H1 (cell line): ENCODE data around the gene ANK2. TPM values are rescaled to one million over a fixed set of nuclear protein-coding genes. Genes with fewer than 3 reads are reported as not detected.

Experiments used
- CTCF ChIA-PET: fragments of 300-600 bp; sonication (Branson Sonifier 250); formaldehyde crosslinking; loops from one replicate; lab custom pipeline; 2021; ENCODE audit not compliant: partially characterized antibody; lab: Charles Lee
- POLR2A ChIA-PET: fragments of 300-600 bp; sonication (Branson Sonifier 250); formaldehyde crosslinking; loops from one replicate; lab custom pipeline; 2021; ENCODE audit warnings: inconsistent platforms; ENCODE audit not compliant: partially characterized antibody; lab: Charles Lee
- DNase-seq, 2 experiments: peaks; one replicate each; pipeline versions ENCODE4 v3.0.0 to v3.0.0-alpha.2; 2010 to 2022; ENCODE audit warnings: low spot score in 2 of 2, low read depth in 1 of 2, mixed read lengths in 1 of 2
- FAIRE-seq: peaks from 2 replicates; lab custom pipeline; 2011; peaks lifted over from hg19 to GRCh38; lab: Jason Lieb, UNC
- H2AFZ ChIP-seq: 2 replicates; pipeline ENCODE4 v1.8.1; 2012; ENCODE audit warnings: low read length, inconsistent platforms
- H2AK5ac ChIP-seq: 2 replicates; pipeline ENCODE4 v1.6.1; 2013; ENCODE audit warnings: low read depth, low read length
- H2BK120ac ChIP-seq: replicated peaks from 2 replicates; pipeline ENCODE3; 2013; ENCODE audit warnings: low read depth, low read length, inconsistent platforms
- H2BK12ac ChIP-seq: 2 replicates; pipeline ENCODE4 v1.6.1; 2013; ENCODE audit warnings: low read depth, low read length
- H2BK15ac ChIP-seq: 2 replicates; pipeline ENCODE4 v1.6.1; 2013; ENCODE audit warnings: low read length
- H2BK20ac ChIP-seq: 2 replicates; pipeline ENCODE4 v1.6.1; 2013; ENCODE audit warnings: low read length
- H2BK5ac ChIP-seq: 2 replicates; pipeline ENCODE4 v1.6.1; 2013; ENCODE audit warnings: low read depth, low read length
- H3K14ac ChIP-seq: 2 replicates; pipeline ENCODE4 v1.6.1; 2013; ENCODE audit warnings: inconsistent platforms; ENCODE audit not compliant: insufficient read length
- H3K18ac ChIP-seq: 2 replicates; pipeline ENCODE4 v1.6.1; 2013; ENCODE audit warnings: low read length; ENCODE audit errors: extremely low read depth
- H3K23ac ChIP-seq: 2 replicates; pipeline ENCODE4 v1.6.1; 2013; ENCODE audit warnings: inconsistent platforms; ENCODE audit not compliant: insufficient read length
- H3K23me2 ChIP-seq: 2 replicates; pipeline ENCODE4 v1.6.1; 2013; ENCODE audit warnings: low read depth, low read length
- H3K27ac ChIP-seq: 2 replicates; pipeline ENCODE4 v1.6.1; 2011; ENCODE audit warnings: low read depth, low read length, inconsistent platforms
- H3K27me3 ChIP-seq, 4 experiments: replicated peaks in 1 of 4; 1 replicate in 1 of 4; 2 replicates in 3 of 4; pipeline versions ENCODE4 v1.6.1 to v1.8.1; 2011 to 2013; ENCODE audit warnings: low read length in 3 of 4, mild to moderate bottlenecking in 3 of 4, inconsistent platforms in 2 of 4, mixed read lengths in 2 of 4, moderate library complexity in 1 of 4; ENCODE audit not compliant: control insufficient read depth in 3 of 4, insufficient read depth in 3 of 4; ENCODE audit errors: extremely low read depth in 1 of 4
- H3K36me3 ChIP-seq, 4 experiments: 2 replicates each; pipeline versions ENCODE4 v1.6.1 to v1.8.1; 2011 to 2013; ENCODE audit warnings: mild to moderate bottlenecking in 4 of 4, low read length in 3 of 4, moderate library complexity in 2 of 4, control low read depth in 1 of 4, inconsistent platforms in 1 of 4; ENCODE audit not compliant: insufficient read depth in 4 of 4, control insufficient read depth in 2 of 4
- H3K4ac ChIP-seq: replicated peaks from 2 replicates; pipeline ENCODE3; 2013; ENCODE audit warnings: low read length, low read depth, mixed read lengths, inconsistent platforms; ENCODE audit not compliant: insufficient read length
- H3K4me1 ChIP-seq, 4 experiments: replicated peaks in 1 of 4; 1 replicate in 1 of 4; 2 replicates in 3 of 4; pipeline versions ENCODE4 v1.6.1 to v1.8.1; 2011 to 2013; ENCODE audit warnings: low read length in 3 of 4, inconsistent platforms in 2 of 4, mixed read lengths in 1 of 4; ENCODE audit not compliant: insufficient read depth in 4 of 4, control insufficient read depth in 3 of 4
- H3K4me2 ChIP-seq, 2 experiments: 2 replicates each; pipeline versions ENCODE4 v1.6.1 to v1.8.1; 2011 to 2013; ENCODE audit warnings: low read depth in 2 of 2, low read length in 2 of 2, control low read depth in 1 of 2, inconsistent platforms in 1 of 2, mild to moderate bottlenecking in 1 of 2; ENCODE audit not compliant: insufficient read depth in 1 of 2
- H3K4me3 ChIP-seq, 4 experiments: fragments of 200-600, 300-600 bp in 1 of 4; sonication (generic), shearing (Covaris generic), sonication (Bioruptor Twin) in 1 of 4; 2 replicates each; pipeline versions ENCODE4 v1.5.1 to v1.8.1; 2011 to 2016; ENCODE audit warnings: low read length in 4 of 4, low read depth in 3 of 4, control low read depth in 2 of 4, inconsistent platforms in 2 of 4, mild to moderate bottlenecking in 2 of 4, mixed read lengths in 1 of 4, moderate library complexity in 1 of 4; ENCODE audit not compliant: insufficient read depth in 2 of 4; ENCODE audit errors: extremely low read depth in 1 of 4
- H3K56ac ChIP-seq: replicated peaks from 2 replicates; pipeline ENCODE3; 2013; ENCODE audit warnings: low read depth, mild to moderate bottlenecking, mixed read lengths, low read length, inconsistent platforms; ENCODE audit not compliant: insufficient read length
- H3K79me1 ChIP-seq: 2 replicates; pipeline ENCODE4 v1.6.1; 2013; ENCODE audit warnings: low read depth, low read length, control low read depth
- H3K79me2 ChIP-seq, 2 experiments: 2 replicates each; pipeline versions ENCODE4 v1.6.1 to v1.8.1; 2012 to 2013; ENCODE audit warnings: low read length in 2 of 2, mild to moderate bottlenecking in 2 of 2, inconsistent platforms in 1 of 2; ENCODE audit not compliant: insufficient read depth in 2 of 2, control insufficient read depth in 1 of 2
- H3K9ac ChIP-seq, 4 experiments: replicated peaks in 1 of 4; 1 replicate in 1 of 4; 2 replicates in 3 of 4; pipeline versions ENCODE4 v1.6.1 to v1.8.1; 2011 to 2013; ENCODE audit warnings: low read depth in 3 of 4, low read length in 3 of 4, control low read depth in 2 of 4, mild to moderate bottlenecking in 2 of 4, moderate library complexity in 2 of 4, inconsistent platforms in 1 of 4; ENCODE audit errors: extremely low read depth in 1 of 4
- H3K9me3 ChIP-seq, 2 experiments: 2 replicates each; pipeline versions ENCODE4 v1.6.1 to v1.8.1; 2012 to 2013; ENCODE audit warnings: mild to moderate bottlenecking in 2 of 2, moderate library complexity in 2 of 2, control low read depth in 1 of 2, inconsistent platforms in 1 of 2, low read depth in 1 of 2, low read length in 1 of 2, mixed read lengths in 1 of 2; ENCODE audit not compliant: insufficient read depth in 2 of 2
- H4K20me1 ChIP-seq, 2 experiments: replicated peaks in 1 of 2; 2 replicates each; pipeline versions ENCODE3 to v1.8.1; 2011 to 2013; ENCODE audit warnings: inconsistent platforms in 2 of 2, low read length in 2 of 2, mild to moderate bottlenecking in 1 of 2; ENCODE audit not compliant: insufficient read depth in 2 of 2, control insufficient read depth in 1 of 2
- H4K5ac ChIP-seq: 2 replicates; pipeline ENCODE4 v1.6.1; 2013; ENCODE audit warnings: low read length, low read depth, mixed read lengths, inconsistent platforms; ENCODE audit not compliant: insufficient read length
- H4K8ac ChIP-seq: 2 replicates; pipeline ENCODE4 v1.8.0; 2013; ENCODE audit warnings: mild to moderate bottlenecking, moderate library complexity, low read length, inconsistent platforms; ENCODE audit not compliant: insufficient read depth; ENCODE audit errors: extremely low read depth
- H4K91ac ChIP-seq: replicated peaks from 2 replicates; pipeline ENCODE3; 2013; ENCODE audit warnings: low read length, mixed read lengths, inconsistent platforms; ENCODE audit not compliant: insufficient read length
- BCL11A ChIP-seq, 2 experiments: IDR thresholded peaks; one replicate each; pipeline ENCODE4 v1.6.1; 2011; ENCODE audit warnings: low read depth in 2 of 2, low read length in 2 of 2, mild to moderate bottlenecking in 2 of 2
- KDM1A ChIP-seq: fragments of 200-600, 300-600 bp; sonication (generic); IDR thresholded peaks from 2 replicates; pipeline ENCODE4 v1.7.1; 2016; ENCODE audit warnings: mild to moderate bottlenecking, low read length, borderline replicate concordance
- RNF2 ChIP-seq: fragments of 200-900, 300-1000 bp; sonication (generic); IDR thresholded peaks from 2 replicates; pipeline ENCODE4 v1.7.1; 2016; ENCODE audit warnings: borderline replicate concordance, low read depth, mild to moderate bottlenecking, antibody characterized with exemption, low read length; ENCODE audit not compliant: poor library complexity, severe bottlenecking; ENCODE audit errors: missing control alignments
- WGBS, 2 experiments: shearing (Covaris generic) in 1 of 2; methylation state at CpG; one replicate each; pipeline versions ENCODE4 v1.1.6 to v1.1.7; 2013 to 2015; ENCODE audit warnings: low lambda C conversion rate in 2 of 2, mixed read lengths in 2 of 2, inconsistent platforms in 1 of 2, low coverage in 1 of 2, missing lambda C conversion rate in 1 of 2; ENCODE audit not compliant: insufficient replicate concordance in 2 of 2, insufficient coverage in 1 of 2, insufficient read length in 1 of 2; ENCODE audit errors: extremely low coverage in 1 of 2, missing lambda C conversion rate in 1 of 2; 5-methylcytosine and 5-hydroxymethylcytosine counted together
- polyA plus RNA-seq, 7 experiments: library from polyadenylated mRNA; depleted of rRNA in 3 of 7; stranded (reverse) in 5 of 7; unstranded in 2 of 7; fragments of >200 nt in 5 of 7; fragments of 200-250 nt in 2 of 7; gene quantifications; 1 replicate in 5 of 7; 2 replicates in 1 of 7; 4 replicates in 1 of 7; pipeline versions ENCODE4 v1.2.1 to v1.2.3, GENCODE V29; 2011 to 2013; ENCODE audit warnings: missing spikeins in 2 of 7, mixed read lengths in 2 of 7
- total RNA-seq: library from RNA; stranded (reverse); fragmentation: NEBNext Ultra II Directional; extraction: Animal tissue kit (Norgen Biotek cat#: 25700); gene quantifications from 2 replicates; pipeline ENCODE4 v1.2.1, GENCODE V29; 2021

Gene ANK2
- total and polyA plus RNA-seq, 2 of the 8 experiments (the other 6 are each of a cell fraction or from before 2014, with no cell fraction given), result 14.2 to 35.1 TPM

DNA sequence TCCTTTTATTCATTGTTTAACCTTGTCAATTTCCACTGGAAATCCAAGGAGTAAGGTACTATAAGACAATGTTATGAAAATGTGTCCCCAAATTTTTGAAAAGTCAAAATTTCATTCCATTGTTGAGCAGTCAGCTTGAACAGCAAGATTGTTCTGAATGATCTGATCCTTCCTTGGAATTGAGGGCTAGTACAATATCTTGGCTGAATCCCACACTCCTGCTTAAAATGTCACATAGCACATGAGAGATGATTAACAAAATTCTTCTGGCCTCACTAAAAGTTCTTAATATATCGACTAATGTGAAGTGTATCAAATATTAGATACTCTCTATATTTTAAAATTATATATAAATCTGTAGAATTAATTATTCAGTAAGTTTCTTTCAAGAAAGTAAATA, 104.8 kb downstream of the ANK2 start:
- no peak overlapping the region for H2AK5ac ChIP-seq
- no peaks in the 10 kb centered on the region for H3K23me2 ChIP-seq
- H3K27ac ChIP-seq, result no peak overlapping the region
- H3K9ac ChIP-seq, result no peak overlapping the region
- no peak for FAIRE-seq
- ChIA-PET CTCF (interaction anchor here (0.6 to 2.6 kb wide), 13 partner anchors 9 to 202 kb away, joined by 3 to 13 read pairs (median 4); no protein-coding TSS in a partner anchor), POLR2A (no interaction called here)
- no peak overlapping the region for H2BK12ac ChIP-seq
- H3K14ac ChIP-seq, result no peak overlapping the region
- H3K4ac ChIP-seq, result no peak overlapping the region
- H3K79me2 ChIP-seq, result peaks cover 0 to 8% of the 10 kb centered on the region in 2 experiments; a peak in 1 of 4 replicates
- no peak overlapping the region for H3K23ac ChIP-seq
- H3K4me1 ChIP-seq, result no peaks in the 10 kb centered on the region
- no peaks in the 10 kb centered on the region for H4K20me1 ChIP-seq
- no peaks in the 10 kb centered on the region for H3K27me3 ChIP-seq
- H3K4me2 ChIP-seq, result no peak overlapping the region
- no peak overlapping the region for H3K56ac ChIP-seq
- H4K8ac ChIP-seq, result no peak overlapping the region
- no peak overlapping the region for H2BK15ac ChIP-seq
- H3K36me3 ChIP-seq, result no peaks in the 10 kb centered on the region
- no peak for DNase-seq
- H2BK120ac ChIP-seq, result no peak overlapping the region
- H2BK20ac ChIP-seq, result no peak overlapping the region
- H3K4me3 ChIP-seq, result no peak overlapping the region
- TF ChIP-seq RNF2, result no peak
- TF ChIP-seq BCL11A (IDR thresholded peaks at IDR 0.05; ENCODE audit: low read depth in 2 of 2, low read length in 2 of 2), result no peak
- TF ChIP-seq KDM1A, result no peak
- H3K9me3 ChIP-seq, result no peaks in the 10 kb centered on the region
- WGBS, 2 experiments, result 87% methylated on average over 1 of the region's 1 CpG; no CpG with 5 or more reads in 1 of the 2 experiments
- H2AFZ ChIP-seq, result no peak overlapping the region
- no peak overlapping the region for H4K91ac ChIP-seq
- H4K5ac ChIP-seq, result no peak overlapping the region
- no peaks in the 10 kb centered on the region; the same call in 1 of the 2 replicates for H3K79me1 ChIP-seq
- no peak overlapping the region for H3K18ac ChIP-seq
- no peak overlapping the region for H2BK5ac ChIP-seq
